Measurements from ENCODE around the gene GNAQ. TPM values are rescaled to one million over a fixed set of nuclear protein-coding genes. Genes with fewer than 3 reads are reported as not detected.

Gene GNAQ
- polyA plus RNA-seq, 2 of the 4 experiments (the other 2 are of a cell fraction), result 17.9 to 60.0 TPM

DNA sequence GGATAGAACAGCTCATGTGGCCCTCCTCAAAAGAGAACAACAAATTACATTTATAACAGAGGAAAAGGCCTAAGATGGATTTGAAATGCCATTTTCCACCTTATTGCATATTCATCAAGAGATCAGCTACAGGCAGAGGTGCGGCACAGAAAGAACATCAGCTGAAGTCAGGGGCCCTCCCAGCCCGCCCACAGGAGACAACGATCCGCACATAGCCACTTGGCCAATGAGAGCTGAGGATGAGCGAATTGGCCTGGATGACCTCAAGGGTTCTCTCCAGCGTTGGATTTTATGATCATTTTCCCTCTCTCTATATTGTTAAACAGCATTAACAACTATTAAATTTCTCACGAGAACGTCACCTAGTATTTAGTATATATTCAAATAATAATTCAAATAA lies 97.6 kb downstream of the GNAQ start:
- TF ChIP-seq ZFP36 (IDR thresholded peaks at IDR 0.05; ENCODE audit: borderline replicate concordance, partially characterized antibody) (no peak), HOXA7 (CRISPR knock-in tag; IDR thresholded peaks at IDR 0.05) (no peak), FOSB (CRISPR knock-in tag; IDR thresholded peaks at IDR 0.05) (no peak), JUNB (IDR thresholded peaks at IDR 0.05) (no peak), RCOR1 (IDR thresholded peaks at IDR 0.05; ENCODE audit: low read depth, low read length) (no peak), NFE2L2 (conservative IDR thresholded peaks at IDR 0.05; ENCODE audit: low read length) (no peak), MAFK (IDR thresholded peaks at IDR 0.05; ENCODE audit: partially characterized antibody) (no peak), BCL3 (IDR thresholded peaks at IDR 0.05) (no peak), ESRRA (IDR thresholded peaks at IDR 0.05; ENCODE audit: borderline replicate concordance, low read length) (no peak)
- ChIA-PET CTCF (no interaction called here), POLR2A (no interaction called here)
- H3K4me3 ChIP-seq, result no peak overlapping the region
- H3K27ac ChIP-seq, result no peak overlapping the region
- WGBS (ENCODE audit: missing lambda C conversion rate), result 94% methylated on average over 8 of the region's 8 CpGs
- no peaks in the 10 kb centered on the region for H3K9me3 ChIP-seq
- FAIRE-seq (no peak), DNase-seq (ENCODE audit: low read depth in 1 of 2, low spot score in 1 of 2) (no peak), ATAC-seq (no peak)
- 0 out of 3 replicates have a peak, but pooled peaks cover under 1% of the 10 kb centered on the region for H3K4me1 ChIP-seq
- no peak overlapping the region for H3K4me2 ChIP-seq

- Histone ChIP-seq H3K4me3 (no peak overlapping the region), H3K4me1 (peaks cover 2% of the 10 kb centered on the region), H3K4me2 (no peak overlapping the region), H3K9me3 (no peaks in the 10 kb centered on the region), H3K27ac (no peak overlapping the region)
- ATAC-seq (no peak), FAIRE-seq (peak; percentile 65), DNase-seq (ENCODE audit: low read depth in 1 of 2, low spot score in 1 of 2) (no peak)
- no peak for TF ChIP-seq HES2 (IDR thresholded peaks at IDR 0.05)
- no peak for TF ChIP-seq ZSCAN20 (CRISPR knock-in tag; IDR thresholded peaks at IDR 0.05)
- no peak for TF ChIP-seq HOXB5 (CRISPR knock-in tag; IDR thresholded peaks at IDR 0.05)
- no peak for TF ChIP-seq MYC (IDR thresholded peaks at IDR 0.05; ENCODE audit: borderline replicate concordance, low read length)
- no peak for TF ChIP-seq JUN (IDR thresholded peaks at IDR 0.05)
- TF ChIP-seq FOSL2 (IDR thresholded peaks at IDR 0.05), result no peak
- no peak for TF ChIP-seq FOSL2 (CRISPR knock-in tag; IDR thresholded peaks at IDR 0.05)
- TF ChIP-seq, protein P1, sequence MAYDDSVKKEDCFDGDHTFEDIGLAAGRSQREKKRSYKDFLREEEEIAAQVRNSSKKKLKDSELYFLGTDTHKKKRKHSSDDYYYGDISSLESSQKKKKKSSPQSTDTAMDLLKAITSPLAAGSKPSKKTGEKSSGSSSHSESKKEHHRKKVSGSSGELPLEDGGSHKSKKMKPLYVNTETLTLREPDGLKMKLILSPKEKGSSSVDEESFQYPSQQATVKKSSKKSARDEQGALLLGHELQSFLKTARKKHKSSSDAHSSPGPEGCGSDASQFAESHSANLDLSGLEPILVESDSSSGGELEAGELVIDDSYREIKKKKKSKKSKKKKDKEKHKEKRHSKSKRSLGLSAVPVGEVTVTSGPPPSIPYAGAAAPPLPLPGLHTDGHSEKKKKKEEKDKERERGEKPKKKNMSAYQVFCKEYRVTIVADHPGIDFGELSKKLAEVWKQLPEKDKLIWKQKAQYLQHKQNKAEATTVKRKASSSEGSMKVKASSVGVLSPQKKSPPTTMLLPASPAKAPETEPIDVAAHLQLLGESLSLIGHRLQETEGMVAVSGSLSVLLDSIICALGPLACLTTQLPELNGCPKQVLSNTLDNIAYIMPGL (CRISPR knock-in tag; IDR thresholded peaks at IDR 0.05; ENCODE audit: borderline replicate concordance), result no peak
- TF ChIP-seq FOXS1 (CRISPR knock-in tag; IDR thresholded peaks at IDR 0.05), result no peak
- no peak for TF ChIP-seq BHLHE40 (IDR thresholded peaks at IDR 0.05; ENCODE audit: low read depth, low read length)
- TF ChIP-seq, protein P2, sequence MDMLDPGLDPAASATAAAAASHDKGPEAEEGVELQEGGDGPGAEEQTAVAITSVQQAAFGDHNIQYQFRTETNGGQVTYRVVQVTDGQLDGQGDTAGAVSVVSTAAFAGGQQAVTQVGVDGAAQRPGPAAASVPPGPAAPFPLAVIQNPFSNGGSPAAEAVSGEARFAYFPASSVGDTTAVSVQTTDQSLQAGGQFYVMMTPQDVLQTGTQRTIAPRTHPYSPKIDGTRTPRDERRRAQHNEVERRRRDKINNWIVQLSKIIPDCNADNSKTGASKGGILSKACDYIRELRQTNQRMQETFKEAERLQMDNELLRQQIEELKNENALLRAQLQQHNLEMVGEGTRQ (IDR thresholded peaks at IDR 0.05), result no peak
- no peak for TF ChIP-seq NR3C1 (IDR thresholded peaks at IDR 0.05)
- no peak for TF ChIP-seq RFX5 (IDR thresholded peaks at IDR 0.05)
- TF ChIP-seq POLR2A (IDR thresholded peaks at IDR 0.05; ENCODE audit: low read length), result no peak
- ChIA-PET POLR2A (no interaction called here), CTCF (no interaction called here)
- WGBS (ENCODE audit: missing lambda C conversion rate), result 90% methylated on average over 6 of the region's 7 CpGs
Measured at GRCh38 chr9:77933019-77933418, 98.6 kb downstream of the GNAQ start.

GRCh38 chr9:77929942-77930341 lies 101.7 kb downstream of the GNAQ start:
- POLR2A ChIA-PET, result no interaction called here
- no peak for ATAC-seq
- Histone ChIP-seq H3K27ac (no peak overlapping the region), H3K4me3 (no peak overlapping the region), H3K4me2 (no peak overlapping the region), H3K9me3 (no peaks in the 10 kb centered on the region), H3K4me1 (peaks cover 30% of the 10 kb centered on the region)
- FAIRE-seq, result no peak
- CTCF ChIA-PET, result interaction anchor here (0.7 kb wide), 1 partner anchor 30 kb away, joined by 3 read pairs; no protein-coding TSS in a partner anchor
- TF ChIP-seq MAZ (IDR thresholded peaks at IDR 0.05; ENCODE audit: borderline replicate concordance, low read depth, low read length) (no peak), HOXB5 (CRISPR knock-in tag; IDR thresholded peaks at IDR 0.05) (no peak), NPAS2 (CRISPR knock-in tag; IDR thresholded peaks at IDR 0.05; ENCODE audit: borderline replicate concordance) (no peak), RFX5 (IDR thresholded peaks at IDR 0.05) (no peak)
- TF ChIP-seq, protein P1 (CRISPR knock-in tag; IDR thresholded peaks at IDR 0.05; ENCODE audit: borderline replicate concordance), result no peak
- no peak for DNase-seq (ENCODE audit: low read depth in 1 of 2, low spot score in 1 of 2)
